SK-N-SH treated with all-trans-retinoic acid at 6 μM for 48 hours (cell line): Measurements from ENCODE around the gene PNMA8A.

ENCODE experiments used
- ATAC-seq: fragments of 200-7000 bp; cut with Tn5 transposase; 3 replicates; pipeline ENCODE4 v1.9.1; 2020; ENCODE audit warnings: mild to moderate bottlenecking, moderate library complexity
- ARNTL ChIP-seq: fragments of 450-650 bp; formaldehyde crosslinking; IDR thresholded peaks from 2 replicates; pipeline ENCODE4 v1.5.0; 2020; ENCODE audit warnings: low read depth, mild to moderate bottlenecking, moderate library complexity, borderline replicate concordance
- BACH2 ChIP-seq: fragments of 250-450 bp; sonication (Bioruptor Pico); IDR thresholded peaks from 2 replicates; pipeline ENCODE4 v1.9.0; 2021; ENCODE audit warnings: mild to moderate bottlenecking, borderline replicate concordance
- CREB5 ChIP-seq: fragments of 250-450 bp; sonication (Bioruptor Pico); IDR thresholded peaks from 2 replicates; pipeline ENCODE4 v1.5.1; 2020; ENCODE audit warnings: low read depth, mild to moderate bottlenecking, moderate library complexity
- CSDC2 ChIP-seq: fragments of 250-450 bp; sonication (Bioruptor Pico); IDR thresholded peaks from 2 replicates; pipeline ENCODE4 v1.5.0; 2020; ENCODE audit warnings: mild to moderate bottlenecking, moderate library complexity
- CSRNP3 ChIP-seq: fragments of 250-450 bp; sonication (Bioruptor Pico); IDR thresholded peaks from 2 replicates; pipeline ENCODE4 v1.5.1; 2021; ENCODE audit warnings: mild to moderate bottlenecking, moderate library complexity
- ESRRG ChIP-seq: fragments of 250-450 bp; sonication (Bioruptor Pico); IDR thresholded peaks from 2 replicates; pipeline ENCODE4 v1.6.1; 2021; ENCODE audit warnings: mild to moderate bottlenecking
- ISL1 ChIP-seq: fragments of 250-450 bp; sonication (Bioruptor Pico); IDR thresholded peaks from 2 replicates; pipeline ENCODE4 v2.1.2; 2022; ENCODE audit warnings: mild to moderate bottlenecking, moderate library complexity
- PATZ1 ChIP-seq: fragments of 250-450 bp; sonication (Bioruptor Pico); IDR thresholded peaks from 2 replicates; pipeline ENCODE4 v1.8.0; 2020; ENCODE audit warnings: mild to moderate bottlenecking, moderate library complexity, borderline replicate concordance
- POU6F1 ChIP-seq: fragments of 250-450 bp; sonication (Bioruptor Pico); IDR thresholded peaks from 2 replicates; pipeline ENCODE4 v1.8.0; 2021; ENCODE audit warnings: low read depth, mild to moderate bottlenecking, moderate library complexity, borderline replicate concordance
- PPARA ChIP-seq: fragments of 250-450 bp; sonication (Bioruptor Pico); IDR thresholded peaks from 2 replicates; pipeline ENCODE4 v1.5.0; 2020; ENCODE audit warnings: mild to moderate bottlenecking, borderline replicate concordance
- RARB ChIP-seq: fragments of 250-450 bp; sonication (Bioruptor Pico); IDR thresholded peaks from 2 replicates; pipeline ENCODE4 v1.8.0; 2021; ENCODE audit warnings: mild to moderate bottlenecking, moderate library complexity
- SNAI2 ChIP-seq: fragments of 250-450 bp; sonication (Bioruptor Pico); IDR thresholded peaks from 2 replicates; pipeline ENCODE4 v1.5.0; 2020; ENCODE audit warnings: mild to moderate bottlenecking, moderate library complexity
- TCF4 ChIP-seq: fragments of 250-450 bp; sonication (Bioruptor Pico); IDR thresholded peaks from 2 replicates; pipeline ENCODE4 v1.8.0; 2021; ENCODE audit warnings: mild to moderate bottlenecking, moderate library complexity, borderline replicate concordance
- TOX ChIP-seq: fragments of 250-450 bp; sonication (Bioruptor Pico); IDR thresholded peaks from 2 replicates; pipeline ENCODE4 v1.8.0; 2021; ENCODE audit warnings: mild to moderate bottlenecking, moderate library complexity, borderline replicate concordance
- TSHZ2 ChIP-seq: fragments of 250-450 bp; sonication (Bioruptor Pico); IDR thresholded peaks from 2 replicates; pipeline ENCODE4 v1.5.0; 2020; ENCODE audit warnings: mild to moderate bottlenecking, moderate library complexity
- ZC3H10 ChIP-seq: fragments of 250-450 bp; sonication (Bioruptor Pico); IDR thresholded peaks from 2 replicates; pipeline ENCODE4 v1.5.1; 2021; ENCODE audit warnings: mild to moderate bottlenecking, moderate library complexity
- ZFP3 ChIP-seq: fragments of 250-450 bp; sonication (Bioruptor Pico); IDR thresholded peaks from 2 replicates; pipeline ENCODE4 v1.5.0; 2020; ENCODE audit warnings: mild to moderate bottlenecking, moderate library complexity
- ZFP30 ChIP-seq: fragments of 450-650 bp; formaldehyde crosslinking; IDR thresholded peaks from 2 replicates; pipeline ENCODE4 v1.5.0; 2022; ENCODE audit warnings: mild to moderate bottlenecking, moderate library complexity
- ZNF565 ChIP-seq: fragments of 450-650 bp; formaldehyde crosslinking; conservative IDR thresholded peaks from 2 replicates; pipeline ENCODE4 v1.5.0; 2020; ENCODE audit warnings: low read depth, mild to moderate bottlenecking, moderate library complexity
- ZNF70 ChIP-seq: fragments of 450-650 bp; formaldehyde crosslinking; IDR thresholded peaks from 2 replicates; pipeline ENCODE4 v1.5.0; 2020; ENCODE audit warnings: mild to moderate bottlenecking, moderate library complexity
- ZNF8 ChIP-seq: fragments of 450-650 bp; formaldehyde crosslinking; IDR thresholded peaks from 2 replicates; pipeline ENCODE4 v1.5.0; 2020; ENCODE audit warnings: mild to moderate bottlenecking, moderate library complexity

Gene PNMA8A

GRCh38 chr19:46448601-46449000, 22.8 kb downstream of the PNMA8A start (continued):
- TF ChIP-seq TSHZ2: no peak
- no peak for TF ChIP-seq CSDC2 (CRISPR knock-in tag)

GRCh38 chr19:46447824-46448223, 23.5 kb downstream of the PNMA8A start:
- TF ChIP-seq PATZ1 (CRISPR knock-in tag) (no peak), CREB5 (no peak), ISL1 (CRISPR knock-in tag) (no peak), PPARA (no peak), CSDC2 (CRISPR knock-in tag) (no peak), TOX (no peak), ARNTL (no peak), SNAI2 (CRISPR knock-in tag) (no peak), ZFP30 (CRISPR knock-in tag) (no peak), TSHZ2 (no peak), ZNF8 (CRISPR knock-in tag) (no peak), ZFP3 (no peak), ZC3H10 (CRISPR knock-in tag) (no peak), ZNF565 (no peak), CSRNP3 (CRISPR knock-in tag) (no peak), ZNF70 (no peak), ESRRG (CRISPR knock-in tag) (no peak)
- no peak for ATAC-seq

- ATAC-seq: no peak
- TF ChIP-seq TCF4: no peak
- TF ChIP-seq PPARA: no peak
- TF ChIP-seq ZFP30 (CRISPR knock-in tag): no peak
- TF ChIP-seq CSDC2 (CRISPR knock-in tag): no peak
These were observed 24.4 kb downstream of the PNMA8A start for GRCh38 chr19:46447006-46447405.

GRCh38 chr19:46446021-46446420, 25.3 kb downstream of the PNMA8A start:
- no peak for ATAC-seq
- no peak for TF ChIP-seq CSRNP3 (CRISPR knock-in tag)
- no peak for TF ChIP-seq POU6F1 (CRISPR knock-in tag)
- TF ChIP-seq CSDC2 (CRISPR knock-in tag): no peak
- TF ChIP-seq ARNTL: no peak
- TF ChIP-seq SNAI2 (CRISPR knock-in tag): no peak
- no peak for TF ChIP-seq BACH2 (CRISPR knock-in tag)
- TF ChIP-seq ZNF70: no peak
- TF ChIP-seq RARB (CRISPR knock-in tag): no peak
- no peak for TF ChIP-seq PPARA
- TF ChIP-seq TSHZ2: no peak
